ENCODE measurements around the gene INPP5D.

Gene INPP5D

DNA sequence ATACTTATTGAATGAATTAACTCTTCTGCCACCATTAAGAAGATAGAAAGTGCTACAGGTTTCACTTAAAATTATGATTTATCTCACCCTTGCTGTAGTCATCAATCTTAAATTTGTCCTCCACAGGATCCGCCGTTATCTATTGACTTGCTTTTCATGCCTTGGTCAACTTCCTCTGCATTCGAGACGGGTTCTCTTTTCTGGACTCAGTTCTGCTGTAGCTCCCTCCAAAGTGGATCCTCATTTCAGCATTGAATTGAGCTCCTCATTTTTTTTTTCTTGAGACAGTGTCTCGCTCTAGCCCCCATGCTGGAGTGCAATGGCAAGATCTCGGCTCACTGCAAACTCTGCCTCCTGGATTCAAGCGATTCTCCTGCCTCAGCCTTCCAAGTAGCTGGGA, 27.6 kb downstream of the INPP5D start:
- H3K4me3 Mint-ChIP-seq, result no peak overlapping the region
- peaks cover 29% of the 10 kb centered on the region for H3K4me1 Mint-ChIP-seq
- TF ChIP-seq, protein P1, sequence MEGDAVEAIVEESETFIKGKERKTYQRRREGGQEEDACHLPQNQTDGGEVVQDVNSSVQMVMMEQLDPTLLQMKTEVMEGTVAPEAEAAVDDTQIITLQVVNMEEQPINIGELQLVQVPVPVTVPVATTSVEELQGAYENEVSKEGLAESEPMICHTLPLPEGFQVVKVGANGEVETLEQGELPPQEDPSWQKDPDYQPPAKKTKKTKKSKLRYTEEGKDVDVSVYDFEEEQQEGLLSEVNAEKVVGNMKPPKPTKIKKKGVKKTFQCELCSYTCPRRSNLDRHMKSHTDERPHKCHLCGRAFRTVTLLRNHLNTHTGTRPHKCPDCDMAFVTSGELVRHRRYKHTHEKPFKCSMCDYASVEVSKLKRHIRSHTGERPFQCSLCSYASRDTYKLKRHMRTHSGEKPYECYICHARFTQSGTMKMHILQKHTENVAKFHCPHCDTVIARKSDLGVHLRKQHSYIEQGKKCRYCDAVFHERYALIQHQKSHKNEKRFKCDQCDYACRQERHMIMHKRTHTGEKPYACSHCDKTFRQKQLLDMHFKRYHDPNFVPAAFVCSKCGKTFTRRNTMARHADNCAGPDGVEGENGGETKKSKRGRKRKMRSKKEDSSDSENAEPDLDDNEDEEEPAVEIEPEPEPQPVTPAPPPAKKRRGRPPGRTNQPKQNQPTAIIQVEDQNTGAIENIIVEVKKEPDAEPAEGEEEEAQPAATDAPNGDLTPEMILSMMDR (IDR thresholded peaks at IDR 0.05; ENCODE audit: unreplicated experiment in 3 of 3), result no peak
- H3K27me3 Mint-ChIP-seq (ENCODE audit: low read depth), result peaks cover 10% of the 10 kb centered on the region
- no peaks in the 10 kb centered on the region for H3K9me3 Mint-ChIP-seq
- no peaks in the 10 kb centered on the region for H3K36me3 Mint-ChIP-seq (ENCODE audit: low read depth)
- H3K27ac Mint-ChIP-seq, result no peak overlapping the region

DNA sequence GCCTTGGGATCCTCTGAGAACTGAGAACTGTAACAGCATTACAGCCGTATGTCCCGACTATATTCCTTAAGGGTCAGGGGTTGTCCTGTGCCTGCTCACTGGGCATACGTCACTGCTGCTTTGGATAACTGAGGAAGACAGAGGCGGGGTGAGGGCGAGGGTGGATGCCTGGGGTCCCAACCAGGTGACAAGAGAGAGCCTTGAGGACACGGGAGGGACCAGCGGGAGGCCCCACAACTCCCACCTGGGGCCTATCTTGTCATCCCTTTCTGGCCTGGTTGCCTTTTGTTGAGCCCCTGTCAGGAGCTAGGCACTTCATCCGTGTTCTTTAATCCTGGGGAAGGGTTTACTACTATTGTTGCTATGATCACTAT, 28.8 kb downstream of the INPP5D start:
- no peaks in the 10 kb centered on the region for H3K9me3 Mint-ChIP-seq
- H3K27me3 Mint-ChIP-seq (ENCODE audit: low read depth), result peaks cover 15% of the 10 kb centered on the region
- TF ChIP-seq, protein P1 (IDR thresholded peaks at IDR 0.05; ENCODE audit: unreplicated experiment in 3 of 3), result no peak
- no peak overlapping the region for H3K4me3 Mint-ChIP-seq
- no peak overlapping the region for H3K27ac Mint-ChIP-seq
- peaks cover 18% of the 10 kb centered on the region for H3K4me1 Mint-ChIP-seq
- no peaks in the 10 kb centered on the region for H3K36me3 Mint-ChIP-seq (ENCODE audit: low read depth)

DNA sequence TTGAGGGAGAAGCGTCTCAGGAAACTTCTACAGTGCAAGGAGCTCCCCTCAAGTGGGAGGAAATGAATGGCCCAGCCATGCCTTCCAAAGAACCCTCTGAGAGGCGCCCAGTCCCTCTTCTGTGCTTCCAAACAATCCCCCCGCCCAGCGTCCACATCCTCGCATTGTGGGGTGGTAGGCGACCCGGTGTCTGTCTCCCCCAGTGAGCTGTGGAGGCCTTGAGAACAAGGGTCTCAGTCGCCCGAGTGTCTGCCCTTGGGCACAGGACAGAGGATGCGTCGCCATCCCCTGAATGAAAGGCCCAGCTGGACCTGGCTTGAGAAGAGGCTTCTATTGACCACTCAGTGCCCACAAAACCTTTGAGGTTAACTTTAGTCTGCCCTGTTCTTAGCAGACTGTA, 29.7 kb downstream of the INPP5D start:
- Mint-ChIP-seq H3K27ac (no peak overlapping the region), H3K4me1 (peaks cover 11% of the 10 kb centered on the region), H3K36me3 (ENCODE audit: low read depth) (no peaks in the 10 kb centered on the region), H3K4me3 (no peak overlapping the region), H3K27me3 (ENCODE audit: low read depth) (peaks cover 17% of the 10 kb centered on the region), H3K9me3 (no peaks in the 10 kb centered on the region)
- TF ChIP-seq, protein P1 (IDR thresholded peaks at IDR 0.05; ENCODE audit: unreplicated experiment in 3 of 3), result no peak

DNA sequence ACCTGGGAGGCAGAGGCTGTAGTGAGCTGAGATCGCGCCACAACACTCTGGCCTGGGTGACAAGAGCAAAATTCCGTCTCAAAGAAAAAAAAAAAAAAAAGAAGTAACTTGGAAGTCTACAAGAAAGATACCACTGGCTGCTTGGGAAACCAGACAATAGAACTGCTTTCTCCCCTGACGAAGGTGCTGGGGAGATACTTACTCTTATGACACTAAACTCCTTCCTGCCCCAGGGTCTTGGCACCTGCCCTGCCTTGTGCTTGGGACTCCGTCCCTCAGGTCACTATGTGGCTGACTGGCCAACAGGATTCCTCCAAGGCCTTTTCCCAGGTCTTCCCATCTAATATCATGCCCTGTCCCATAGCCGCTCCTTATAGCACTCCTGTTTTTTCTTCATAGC, 30.7 kb downstream of the INPP5D start:
- Mint-ChIP-seq H3K27ac (no peak overlapping the region), H3K4me1 (peaks cover 6% of the 10 kb centered on the region), H3K27me3 (ENCODE audit: low read depth) (peaks cover 14% of the 10 kb centered on the region), H3K36me3 (ENCODE audit: low read depth) (no peaks in the 10 kb centered on the region), H3K4me3 (no peak overlapping the region), H3K9me3 (no peaks in the 10 kb centered on the region)
- TF ChIP-seq, protein P1 (IDR thresholded peaks at IDR 0.05; ENCODE audit: unreplicated experiment in 3 of 3), result no peak

DNA sequence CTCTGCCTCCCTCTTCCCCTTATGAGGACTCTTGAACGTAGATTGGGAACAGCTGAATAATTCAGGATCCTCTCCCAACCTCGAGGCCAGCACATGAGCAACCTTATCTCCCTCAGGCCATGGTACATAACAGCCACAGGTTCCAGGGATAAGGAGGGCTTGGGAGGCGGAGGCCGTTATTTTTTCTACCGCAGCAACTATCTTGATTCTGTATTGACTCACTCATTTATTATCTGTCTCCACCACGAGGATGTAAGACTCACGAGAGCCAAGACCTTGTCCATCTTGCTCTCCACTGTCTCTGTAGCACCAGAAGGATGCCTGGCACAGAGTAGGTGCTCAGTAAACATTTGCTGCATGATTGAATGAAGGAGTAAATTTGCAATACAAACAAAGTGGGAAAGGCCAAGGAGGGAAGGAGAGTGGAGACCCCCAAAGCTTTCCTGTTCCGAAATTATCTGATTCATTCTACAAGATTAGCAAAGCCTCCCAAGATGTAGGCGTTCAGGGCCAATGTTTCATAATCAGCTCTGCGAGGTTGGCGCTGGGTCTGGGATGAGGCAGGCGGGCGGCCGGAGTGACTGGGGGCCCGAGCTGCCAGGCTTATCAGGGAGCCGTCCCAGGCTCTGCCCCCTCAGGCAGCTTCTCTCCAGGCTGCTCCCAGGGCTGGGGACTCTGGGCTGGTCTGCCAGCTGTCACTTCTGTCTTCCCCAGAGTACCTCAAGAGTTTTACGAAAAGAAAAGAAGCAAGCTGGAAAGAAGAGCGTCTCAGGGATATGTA, 31.6 kb downstream of the INPP5D start:
- Mint-ChIP-seq H3K27ac (no peak overlapping the region), H3K36me3 (ENCODE audit: low read depth) (no peaks in the 10 kb centered on the region), H3K27me3 (ENCODE audit: low read depth) (peaks cover 14% of the 10 kb centered on the region), H3K4me1 (peaks cover 2% of the 10 kb centered on the region), H3K9me3 (no peaks in the 10 kb centered on the region), H3K4me3 (no peak overlapping the region)
- TF ChIP-seq, protein P1 (IDR thresholded peaks at IDR 0.05; ENCODE audit: unreplicated experiment in 3 of 3), result no peak
